ENCODE results near the gene ERBB4. TPM values are rescaled to one million over a fixed set of nuclear protein-coding genes. Genes with fewer than 3 reads are reported as not detected.

ERBB4 gene
- total RNA-seq, 1 donor from 2014 or later: 9.2 TPM

GRCh38 chr2:211833582-211834279 is 704.9 kb downstream of the ERBB4 start:
- Mint-ChIP-seq H3K4me3 (no peak overlapping the region), H3K27ac (no peak overlapping the region), H3K4me1 (no peaks in the 10 kb centered on the region), H3K36me3 (no peaks in the 10 kb centered on the region), H3K9me3 (no peaks in the 10 kb centered on the region), H3K27me3 (ENCODE audit: low read depth) (no peaks in the 10 kb centered on the region)
- TF ChIP-seq CTCF (IDR thresholded peaks at IDR 0.05; ENCODE audit: unreplicated experiment): no peak
- DNase-seq (ENCODE audit: low spot score in 2 of 2, unreplicated experiment in 2 of 2): no peak

GRCh38 chr2:211829725-211830124 is 708.9 kb downstream of the ERBB4 start:
- Mint-ChIP-seq H3K36me3 (no peaks in the 10 kb centered on the region), H3K27me3 (ENCODE audit: low read depth) (no peaks in the 10 kb centered on the region), H3K4me1 (no peaks in the 10 kb centered on the region), H3K9me3 (no peaks in the 10 kb centered on the region), H3K27ac (no peak overlapping the region), H3K4me3 (no peak overlapping the region)
- no peak for DNase-seq (ENCODE audit: low spot score in 2 of 2, unreplicated experiment in 2 of 2)
- no peak for TF ChIP-seq CTCF (IDR thresholded peaks at IDR 0.05; ENCODE audit: unreplicated experiment)

- no peak for DNase-seq (ENCODE audit: low spot score in 2 of 2, unreplicated experiment in 2 of 2)
- H3K9me3 Mint-ChIP-seq: peaks cover 17% of the 10 kb centered on the region
- H3K36me3 Mint-ChIP-seq: peaks cover 10% of the 10 kb centered on the region
- H3K4me1 Mint-ChIP-seq: no peaks in the 10 kb centered on the region
- TF ChIP-seq CTCF (IDR thresholded peaks at IDR 0.05; ENCODE audit: unreplicated experiment): no peak
- H3K4me3 Mint-ChIP-seq: no peak overlapping the region
- H3K27ac Mint-ChIP-seq: no peak overlapping the region
- no peaks in the 10 kb centered on the region for H3K27me3 Mint-ChIP-seq (ENCODE audit: low read depth)
Measured at GRCh38 chr2:211823886-211824479, 714.6 kb downstream of the ERBB4 start.

GRCh38 chr2:211822686-211823335 is 715.8 kb downstream of the ERBB4 start:
- Mint-ChIP-seq H3K4me1 (no peaks in the 10 kb centered on the region), H3K4me3 (no peak overlapping the region), H3K27me3 (ENCODE audit: low read depth) (no peaks in the 10 kb centered on the region), H3K27ac (no peak overlapping the region), H3K36me3 (peaks cover 10% of the 10 kb centered on the region), H3K9me3 (peaks cover 17% of the 10 kb centered on the region)
- DNase-seq (ENCODE audit: low spot score in 2 of 2, unreplicated experiment in 2 of 2): no peak
- TF ChIP-seq CTCF (IDR thresholded peaks at IDR 0.05; ENCODE audit: unreplicated experiment): no peak

- peaks cover 6% of the 10 kb centered on the region for H3K4me1 Mint-ChIP-seq
- H3K36me3 Mint-ChIP-seq: peaks cover 8% of the 10 kb centered on the region
- no peaks in the 10 kb centered on the region for H3K27me3 Mint-ChIP-seq (ENCODE audit: low read depth)
- H3K4me3 Mint-ChIP-seq: no peak overlapping the region
- no peak for DNase-seq (ENCODE audit: low spot score in 2 of 2, unreplicated experiment in 2 of 2)
- TF ChIP-seq CTCF (IDR thresholded peaks at IDR 0.05; ENCODE audit: unreplicated experiment): no peak
- H3K27ac Mint-ChIP-seq: no peak overlapping the region
- peaks cover 17% of the 10 kb centered on the region for H3K9me3 Mint-ChIP-seq
Measured at GRCh38 chr2:211816754-211817153, 721.8 kb downstream of the ERBB4 start.
